ENCODE measurements around the gene MS4A4A.
"Not testable (repeated sequence)": the region's sequence is repeated elsewhere in the genome, so short reads cannot be mapped to it uniquely, and the experiment has no call there.

Gene MS4A4A

GRCh38 chr11:60280412-60280811, at the start of gene MS4A4A:
Gene MS4A4A, plus strand, starts transcription at chr11:60280666. Its CDS starts 10 bp downstream, at chr11:60280676.
- no peak for DNase-seq (ENCODE audit: low read depth in 2 of 2)

- DNase-seq (ENCODE audit: low read depth in 2 of 2) = no peak
Observed at GRCh38 chr11:60230681-60231080, 49.8 kb upstream of the MS4A4A start.

GRCh38 chr11:60235321-60235720, 45.1 kb upstream of the MS4A4A start:
- no peak for DNase-seq (ENCODE audit: low read depth in 2 of 2)

- DNase-seq (ENCODE audit: low read depth in 2 of 2) = no peak
Observed at GRCh38 chr11:60240662-60241061, 39.8 kb upstream of the MS4A4A start.

DNA sequence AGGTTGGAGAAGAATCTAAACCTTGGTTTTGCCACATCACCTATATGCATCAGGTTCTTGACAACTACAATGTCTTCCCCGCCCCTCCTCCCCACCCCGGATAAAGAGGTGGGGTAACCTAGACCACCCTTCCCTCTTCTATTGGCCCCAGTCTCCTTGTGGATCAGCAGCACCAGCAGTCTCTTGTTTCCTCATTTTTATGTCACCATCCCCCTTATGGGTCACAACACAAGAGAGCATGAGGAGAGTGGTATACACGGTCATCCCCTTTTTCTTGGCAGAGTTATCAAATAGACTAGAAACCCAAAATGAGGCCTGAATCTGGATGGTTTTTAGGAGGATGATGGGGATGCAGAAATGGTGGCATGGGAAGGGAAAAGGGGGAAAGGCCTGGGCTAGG, 38.7 kb upstream of the MS4A4A start:
- no peak for DNase-seq (ENCODE audit: low read depth in 2 of 2)

DNA sequence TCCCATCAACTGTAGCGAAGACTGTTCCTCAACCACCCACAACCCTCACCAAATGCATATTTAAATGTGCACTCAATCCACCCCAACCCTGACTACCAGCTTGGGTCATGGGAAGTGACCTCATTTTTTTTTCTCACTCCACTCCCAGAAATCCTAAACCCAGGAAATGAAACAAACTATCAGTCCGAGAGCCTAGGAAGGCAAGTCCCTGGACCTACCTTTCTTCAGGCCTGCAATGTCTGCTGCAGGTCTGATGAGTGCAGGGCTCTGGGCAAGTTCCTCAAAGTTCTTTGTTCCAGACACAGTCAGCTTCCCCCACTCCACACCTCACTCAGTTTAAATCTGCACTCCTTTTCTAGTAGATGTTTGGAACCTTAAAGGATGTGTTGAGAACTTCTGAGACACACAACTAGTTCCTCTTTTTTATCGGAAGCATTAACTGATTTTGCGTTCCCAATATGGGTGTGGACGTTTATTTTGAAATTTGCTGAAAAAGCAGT, 37.7 kb upstream of the MS4A4A start, which contains the start of gene MS4A4E:
TSS of gene MS4A4E (minus strand) at position 398 of the 500 bp plus-strand sequence. CDS start 13,082 bp downstream, outside the sequence.
- no peak for DNase-seq (ENCODE audit: low read depth in 2 of 2)

DNA sequence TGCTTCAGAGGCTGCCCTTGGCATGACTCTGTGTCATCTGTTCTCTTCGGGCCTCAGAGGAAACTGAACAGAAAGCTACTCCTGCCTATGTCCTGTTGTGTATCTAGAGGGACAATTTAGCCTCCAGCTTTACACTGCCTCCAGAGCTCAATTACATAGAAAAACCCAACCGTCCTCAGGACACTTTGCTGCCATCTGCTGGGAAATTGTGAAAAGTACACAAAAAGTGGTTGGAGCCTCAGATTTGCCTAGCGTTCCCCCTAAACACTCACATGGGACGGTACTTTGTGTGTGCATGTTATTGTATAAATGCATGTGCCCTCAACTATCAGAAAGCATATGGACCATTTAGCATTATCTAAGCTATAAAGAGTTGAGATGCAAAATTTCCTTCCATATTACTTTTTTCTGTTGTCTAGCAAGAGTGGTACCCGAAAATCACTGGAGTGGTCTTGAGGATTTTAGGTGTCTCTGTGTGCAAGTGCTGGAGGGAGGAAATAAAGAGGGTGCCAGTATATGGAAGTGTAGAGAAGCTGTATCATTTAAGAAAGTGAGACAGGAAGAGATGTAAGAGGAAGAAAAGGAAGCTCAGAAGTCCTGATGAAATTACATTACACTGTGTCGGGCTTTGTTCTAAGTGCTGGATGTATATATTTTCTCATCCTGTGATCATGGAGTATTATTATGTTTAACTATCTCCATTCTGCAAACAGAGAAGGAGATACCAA, 28.8 kb upstream of the MS4A4A start:
- DNase-seq (ENCODE audit: low read depth in 2 of 2) = no peak

- DNase-seq (ENCODE audit: low read depth in 2 of 2) = no peak
Observed at GRCh38 chr11:60252213-60253108, 28.0 kb upstream of the MS4A4A start.

GRCh38 chr11:60257956-60258722, 22.3 kb upstream of the MS4A4A start:
- DNase-seq (ENCODE audit: low read depth in 2 of 2) = no peak

GRCh38 chr11:60261014-60261413, 19.5 kb upstream of the MS4A4A start:
- DNase-seq (ENCODE audit: low read depth in 2 of 2) = no peak

DNA sequence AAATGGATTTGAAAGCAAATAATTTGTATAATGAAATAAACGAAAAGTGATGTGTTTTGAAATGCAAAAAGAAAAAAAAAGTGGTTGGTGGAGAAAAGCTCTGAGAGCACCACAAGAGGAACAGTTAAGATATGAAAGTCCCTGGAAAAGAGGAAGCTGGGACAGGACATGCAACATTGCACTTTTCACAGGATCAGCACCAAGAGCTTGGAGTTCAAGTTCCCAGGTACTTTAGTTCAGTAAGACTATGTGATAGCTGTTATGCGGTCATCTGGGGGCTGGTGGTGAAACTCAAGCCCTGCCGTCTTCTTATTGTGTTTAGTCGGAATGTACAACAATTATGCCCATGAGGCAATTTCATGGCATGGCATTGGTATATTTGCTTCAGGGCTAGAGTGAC, 17.1 kb upstream of the MS4A4A start:
- DNase-seq (ENCODE audit: low read depth in 2 of 2) = no peak

- DNase-seq (ENCODE audit: low read depth in 2 of 2) = no peak
Observed at GRCh38 chr11:60264644-60265043, 15.8 kb upstream of the MS4A4A start.

DNA sequence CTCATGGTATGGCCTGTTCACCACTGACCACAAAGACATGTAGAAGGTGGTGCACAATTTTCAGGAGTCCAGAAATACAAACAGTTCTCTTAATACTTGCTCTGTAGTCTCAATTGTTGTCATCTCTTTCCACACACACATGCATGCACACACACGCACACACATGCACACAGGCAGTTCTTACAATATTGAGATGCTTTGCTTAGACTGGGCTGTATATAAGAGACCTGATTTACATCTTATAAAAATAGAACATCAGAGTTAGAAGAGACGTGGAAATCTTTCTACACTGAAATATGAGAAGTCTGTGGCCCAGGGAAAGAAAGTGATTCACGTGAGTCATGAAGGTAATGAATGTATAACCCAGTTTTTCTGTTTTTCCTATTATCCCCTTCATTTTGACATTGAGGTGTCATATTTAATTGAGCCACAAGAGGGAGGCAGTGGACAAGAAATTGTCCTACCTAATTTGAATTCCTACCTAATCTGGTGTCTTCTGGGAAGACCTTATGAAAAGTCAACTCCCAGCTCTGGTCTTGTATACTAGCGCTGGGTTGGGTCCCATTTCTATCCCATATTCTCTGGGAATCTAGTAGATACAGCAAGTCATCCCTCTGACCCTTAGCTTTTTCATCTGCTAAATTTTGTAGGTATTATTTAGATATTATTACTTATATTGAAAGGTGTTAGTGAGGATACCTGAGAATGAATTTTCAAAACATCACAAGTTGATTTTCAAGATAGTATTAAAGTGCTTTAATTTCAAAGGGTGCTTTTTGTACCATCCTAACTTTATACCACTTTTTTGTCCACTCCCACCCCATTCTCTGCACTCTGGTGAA, 14.9 kb upstream of the MS4A4A start:
- DNase-seq (ENCODE audit: low read depth in 2 of 2) = no peak

DNA sequence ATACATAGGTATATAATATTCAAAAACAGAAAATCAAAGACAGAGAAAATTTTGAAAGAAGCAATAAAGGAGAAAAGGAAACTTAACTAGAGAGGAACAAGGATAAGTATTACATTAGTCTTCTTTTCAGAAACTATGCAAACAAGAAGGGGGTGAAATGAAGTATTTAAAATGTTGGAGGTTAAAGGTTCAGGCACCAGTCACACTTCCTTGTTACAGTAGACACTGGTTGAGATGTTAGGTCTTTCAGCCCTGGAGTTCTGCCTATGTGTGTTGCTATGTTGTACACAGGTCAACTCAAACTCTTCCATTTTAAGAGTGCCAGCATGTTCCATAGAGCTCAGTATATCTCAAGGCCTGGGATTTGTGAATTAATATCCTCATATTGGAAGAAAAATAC, 6.0 kb upstream of the MS4A4A start:
- no peak for DNase-seq (ENCODE audit: low read depth in 2 of 2)

DNA sequence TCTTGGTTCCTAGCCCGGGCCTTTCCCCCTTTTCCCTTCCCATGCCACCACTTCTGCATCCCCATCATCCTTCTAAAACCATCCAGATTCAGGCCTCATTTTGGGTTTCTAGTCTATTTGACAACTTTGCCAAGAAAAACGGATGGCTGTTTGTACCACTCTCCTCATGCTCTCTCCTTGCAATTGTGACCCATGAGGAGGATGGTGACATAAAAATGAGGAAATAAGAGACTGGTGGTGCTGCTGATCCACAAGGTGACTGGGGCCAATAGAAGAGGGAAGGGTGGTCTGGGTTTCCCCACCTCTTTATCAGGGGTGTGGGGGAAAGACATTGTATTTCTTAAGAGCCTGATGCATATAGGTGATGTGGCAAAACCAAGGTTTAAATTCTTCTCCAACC, 1.0 kb downstream of the MS4A4A start:
- no peak for DNase-seq (ENCODE audit: low read depth in 2 of 2)

GRCh38 chr11:60282286-60282685, 1.8 kb downstream of the MS4A4A start:
- DNase-seq (ENCODE audit: low read depth in 2 of 2) = no peak

- not testable (repeated sequence) for DNase-seq (ENCODE audit: low read depth in 2 of 2)
Observed at GRCh38 chr11:60285411-60286126, 5.1 kb downstream of the MS4A4A start.

- DNase-seq (ENCODE audit: low read depth in 2 of 2) = no peak
Observed at GRCh38 chr11:60288531-60288930, 8.1 kb downstream of the MS4A4A start.

GRCh38 chr11:60292145-60292544, 11.7 kb downstream of the MS4A4A start:
- no peak for DNase-seq (ENCODE audit: low read depth in 2 of 2)

GRCh38 chr11:60301178-60301577, 20.7 kb downstream of the MS4A4A start:
- no peak for DNase-seq (ENCODE audit: low read depth in 2 of 2)

Data from stimulated activated CD8-positive, alpha-beta memory T cell treated with anti-CD3 and anti-CD28 coated beads, Interleukin-2, amount 100 ng/mL, for 1 hour (primary cell).